OCI-LY7 (cell line): ENCODE data around the gene SUV39H1.

Source experiments
- EZH2phosphoT487 ChIP-seq: fragments of 200-600 bp; sonication (generic); IDR thresholded peaks from 2 replicates; pipeline ENCODE4 v1.6.1; 2018; ENCODE audit warnings: low read depth, borderline replicate concordance, mild to moderate bottlenecking, mixed run types, antibody characterized with exemption, low read length, moderate library complexity, mixed read lengths
- TF ChIP-seq, protein P1 (sequence below): fragments of 200-600 bp; sonication (generic); conservative IDR thresholded peaks from 2 replicates; pipeline ENCODE4 v1.5.1; 2014; ENCODE audit warnings: mild to moderate bottlenecking, antibody characterized with exemption, low read length, moderate library complexity, mixed read lengths

DNA sequence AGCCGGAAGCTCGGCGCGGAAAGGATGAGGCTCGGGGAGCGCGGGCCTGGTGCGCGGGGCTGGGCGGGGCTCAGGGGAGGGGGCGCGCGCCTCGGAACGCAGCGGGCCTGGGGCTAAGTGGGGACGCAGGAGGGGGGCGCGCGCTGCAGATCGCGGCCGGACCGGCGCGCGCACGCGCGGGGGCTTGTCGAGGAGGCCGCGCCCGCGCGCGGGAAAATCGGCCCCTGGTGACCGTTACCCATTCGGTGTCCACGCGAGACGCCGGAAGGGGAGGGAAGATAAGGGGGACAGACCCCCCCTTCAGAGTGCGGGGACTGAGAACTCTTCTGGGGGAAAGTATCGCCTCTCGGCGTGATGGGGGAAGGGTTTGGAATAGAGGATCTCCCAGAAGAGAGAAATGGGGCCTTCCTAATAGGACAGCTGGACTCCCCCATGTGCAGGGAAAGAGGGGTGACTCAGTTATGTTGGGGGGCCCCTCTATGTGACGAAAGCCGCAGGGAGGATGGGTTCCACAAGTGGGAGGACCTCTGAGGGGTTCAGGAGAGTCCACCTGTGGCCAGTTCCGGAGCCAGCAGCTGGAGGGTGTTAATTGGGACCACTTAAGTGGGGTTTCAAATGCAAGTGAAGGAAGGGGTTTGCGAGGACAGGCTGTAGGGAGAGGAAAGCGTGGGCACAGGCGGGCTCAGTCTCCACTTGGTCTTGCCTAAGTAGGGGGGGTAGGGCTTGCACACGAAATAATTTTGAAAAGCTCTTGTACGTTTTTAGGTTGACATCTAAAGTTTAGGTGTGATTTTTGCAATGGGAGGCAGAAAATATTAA is 584 bp downstream of the SUV39H1 start:
- TF ChIP-seq, protein P1, sequence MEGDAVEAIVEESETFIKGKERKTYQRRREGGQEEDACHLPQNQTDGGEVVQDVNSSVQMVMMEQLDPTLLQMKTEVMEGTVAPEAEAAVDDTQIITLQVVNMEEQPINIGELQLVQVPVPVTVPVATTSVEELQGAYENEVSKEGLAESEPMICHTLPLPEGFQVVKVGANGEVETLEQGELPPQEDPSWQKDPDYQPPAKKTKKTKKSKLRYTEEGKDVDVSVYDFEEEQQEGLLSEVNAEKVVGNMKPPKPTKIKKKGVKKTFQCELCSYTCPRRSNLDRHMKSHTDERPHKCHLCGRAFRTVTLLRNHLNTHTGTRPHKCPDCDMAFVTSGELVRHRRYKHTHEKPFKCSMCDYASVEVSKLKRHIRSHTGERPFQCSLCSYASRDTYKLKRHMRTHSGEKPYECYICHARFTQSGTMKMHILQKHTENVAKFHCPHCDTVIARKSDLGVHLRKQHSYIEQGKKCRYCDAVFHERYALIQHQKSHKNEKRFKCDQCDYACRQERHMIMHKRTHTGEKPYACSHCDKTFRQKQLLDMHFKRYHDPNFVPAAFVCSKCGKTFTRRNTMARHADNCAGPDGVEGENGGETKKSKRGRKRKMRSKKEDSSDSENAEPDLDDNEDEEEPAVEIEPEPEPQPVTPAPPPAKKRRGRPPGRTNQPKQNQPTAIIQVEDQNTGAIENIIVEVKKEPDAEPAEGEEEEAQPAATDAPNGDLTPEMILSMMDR, result no peak
- TF ChIP-seq EZH2phosphoT487, result no peak
